Right lobe of liver (tissue), 6 donors: ENCODE results near the gene TUBGCP5. TPM values are rescaled to one million over a fixed set of nuclear protein-coding genes. Genes with fewer than 3 reads are reported as not detected.
A peak's percentile ranks its signal among the peaks of the same experiment; 100 is the strongest.
"Not testable (repeated sequence)": the region's sequence is repeated elsewhere in the genome, so short reads cannot be mapped to it uniquely, and the experiment has no call there.

Experiments used
- ATAC-seq, 4 donors: fragments of 200-7000 bp; cut with Tn5 transposase; one replicate each; pipeline ENCODE4 v1.9.1; 2020; ENCODE audit warnings: mild to moderate bottlenecking in 4 of 4, moderate library complexity in 4 of 4
- DNase-seq, 3 donors: peaks; one replicate each; pipeline ENCODE4 v3.0.0-alpha.2; 2020
- H3K27ac ChIP-seq, 3 donors: fragments of 200-600 bp; one replicate each; pipeline ENCODE4 v1.8.0; 2022
- H3K27me3 ChIP-seq, 2 donors: fragments of 200-600 bp; one replicate each; pipeline ENCODE4 v1.8.0; 2022
- H3K36me3 ChIP-seq, 4 donors: fragments of 200-600 bp; sonication (generic) in 1 of 4; one replicate each; pipeline versions ENCODE4 v1.5.1 to v1.8.0; 2017 to 2022; ENCODE audit warnings: control low read depth in 1 of 4
- H3K4me1 ChIP-seq, 4 donors: fragments of 200-600 bp; sonication (generic) in 1 of 4; one replicate each; pipeline versions ENCODE4 v1.5.1 to v1.8.0; 2017 to 2022; ENCODE audit warnings: control low read depth in 1 of 4
- H3K4me3 ChIP-seq, 3 donors: fragments of 200-600 bp; one replicate each; pipeline ENCODE4 v1.8.0; 2022
- H3K9me3 ChIP-seq, 4 donors: fragments of 200-600 bp; sonication (generic) in 1 of 4; one replicate each; pipeline versions ENCODE4 v1.5.1 to v1.8.0; 2017 to 2022; ENCODE audit warnings: control low read depth in 1 of 4
- POLR2A ChIP-seq: fragments of 450-650 bp; IDR thresholded peaks from one replicate; pipeline ENCODE4 v1.6.1; 2017; ENCODE audit warnings: antibody characterized with exemption, mild to moderate bottlenecking
- WGBS: methylation state at CpG from one replicate; pipeline ENCODE4 v1.1.6; 2018; ENCODE audit warnings: low coverage, low lambda C conversion rate; ENCODE audit not compliant: insufficient coverage; ENCODE audit errors: missing lambda C conversion rate; 5-methylcytosine and 5-hydroxymethylcytosine counted together
- intact Hi-C, 2 donors: fragments of 100-400 bp; cut with DNase I; formaldehyde crosslinking; loops; one replicate each; pipeline versions ENCODE4 v1.11.2 to v1.14.1; 2022
- total RNA-seq, 6 experiments: library from RNA; depleted of rRNA in 2 of 6; stranded (reverse); fragments of >200 nt in 2 of 6; fragmentation: NEBNext Ultra II Directional in 3 of 6; extraction: Animal tissue kit (Norgen Biotek cat#: 25700) in 3 of 6; gene quantifications; one replicate each; pipeline versions ENCODE4 v1.1.0 to v1.2.4, GENCODE V29; 2016 to 2023
- TF ChIP-seq, protein P1 (sequence below), 4 donors: fragments of 200-600 bp in 3 of 4; fragments of 450-650 bp in 1 of 4; IDR thresholded peaks; one replicate each; pipeline versions ENCODE4 v1.5.1 to v1.8.0; 2016 to 2022; ENCODE audit warnings: antibody characterized with exemption in 4 of 4, mild to moderate bottlenecking in 2 of 4
- donor health status: DM: no; HTN: yes; CAD: no.
- donor health status: DM: no; HTN: no; CAD: no.
- donor health status: DM: no; HTN: no; CAD: no.
- donor health status: DM: no; HTN: yes; CAD: no.
- donor health status: DM: no; HTN: yes; CAD: no.

The TUBGCP5 gene
- total RNA-seq, 6 experiments from 2014 or later, result 7.1 to 15.6 (median 11.0) TPM

DNA sequence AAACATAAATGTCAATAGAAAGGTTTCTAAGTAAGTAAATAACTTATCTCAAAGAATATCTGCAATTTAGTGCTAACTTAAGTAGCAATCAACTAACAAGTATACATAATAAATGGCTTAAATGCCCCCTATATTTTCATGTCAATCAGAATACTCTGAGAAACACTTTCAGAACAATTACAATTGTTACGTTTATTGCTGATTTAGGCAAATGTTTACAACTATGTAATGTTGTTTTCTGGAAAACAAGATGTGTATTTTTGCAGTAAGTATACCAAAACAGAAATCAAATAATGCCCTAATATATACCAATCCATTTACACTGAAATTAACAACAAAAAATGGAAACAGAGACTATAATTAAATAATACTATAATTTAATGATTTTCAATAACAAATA lies 13.2 kb downstream of the TUBGCP5 start:
- WGBS, result 74% methylated on average over 1 of the region's 1 CpG
- peaks cover 4 to 94% (median 43%) of the 10 kb centered on the region in 4 donors for H3K36me3 ChIP-seq

DNA sequence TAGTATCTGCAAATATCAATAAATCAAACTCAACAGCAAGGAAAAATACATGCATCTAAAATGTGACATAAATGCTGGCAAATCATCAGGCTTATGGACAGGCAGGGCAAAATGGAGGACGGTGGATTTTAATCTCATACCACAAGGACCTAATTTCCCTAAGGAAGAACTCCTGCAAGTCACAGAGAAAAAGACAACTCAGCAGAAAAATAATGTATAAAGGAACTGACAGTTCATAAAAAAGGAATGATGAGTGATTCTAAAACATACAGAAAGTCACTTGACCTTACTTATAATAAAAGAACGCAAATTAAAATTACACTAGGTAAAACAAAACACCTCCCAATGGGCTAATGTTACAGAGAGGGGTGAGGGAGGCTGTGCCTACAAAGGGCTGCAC lies 17.2 kb downstream of the TUBGCP5 start:
- WGBS, result 96% methylated on average over 2 of the region's 2 CpGs
- Histone ChIP-seq H3K27ac (no peak overlapping the region), H3K27me3 (no peaks in the 10 kb centered on the region), H3K36me3 (peaks cover 0 to 94% (median 45%) of the 10 kb centered on the region in 4 donors), H3K9me3 (no peaks in the 10 kb centered on the region), H3K4me1 (no peaks in the 10 kb centered on the region), H3K4me3 (no peak overlapping the region)
- ATAC-seq (no peak), DNase-seq (no peak)
- TF ChIP-seq, protein P1, sequence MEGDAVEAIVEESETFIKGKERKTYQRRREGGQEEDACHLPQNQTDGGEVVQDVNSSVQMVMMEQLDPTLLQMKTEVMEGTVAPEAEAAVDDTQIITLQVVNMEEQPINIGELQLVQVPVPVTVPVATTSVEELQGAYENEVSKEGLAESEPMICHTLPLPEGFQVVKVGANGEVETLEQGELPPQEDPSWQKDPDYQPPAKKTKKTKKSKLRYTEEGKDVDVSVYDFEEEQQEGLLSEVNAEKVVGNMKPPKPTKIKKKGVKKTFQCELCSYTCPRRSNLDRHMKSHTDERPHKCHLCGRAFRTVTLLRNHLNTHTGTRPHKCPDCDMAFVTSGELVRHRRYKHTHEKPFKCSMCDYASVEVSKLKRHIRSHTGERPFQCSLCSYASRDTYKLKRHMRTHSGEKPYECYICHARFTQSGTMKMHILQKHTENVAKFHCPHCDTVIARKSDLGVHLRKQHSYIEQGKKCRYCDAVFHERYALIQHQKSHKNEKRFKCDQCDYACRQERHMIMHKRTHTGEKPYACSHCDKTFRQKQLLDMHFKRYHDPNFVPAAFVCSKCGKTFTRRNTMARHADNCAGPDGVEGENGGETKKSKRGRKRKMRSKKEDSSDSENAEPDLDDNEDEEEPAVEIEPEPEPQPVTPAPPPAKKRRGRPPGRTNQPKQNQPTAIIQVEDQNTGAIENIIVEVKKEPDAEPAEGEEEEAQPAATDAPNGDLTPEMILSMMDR (IDR thresholded peaks at IDR 0.05), result no peak
- no peak for TF ChIP-seq POLR2A
- intact Hi-C loops, result no loop called here

More for the DNA sequence above, 13.2 kb downstream of the TUBGCP5 start:
- TF ChIP-seq, protein P1 (IDR thresholded peaks at IDR 0.05), result no peak
- no peak for TF ChIP-seq POLR2A
- DNase-seq (no peak), ATAC-seq (no peak)
- intact Hi-C loops, result no loop called here
- Histone ChIP-seq H3K4me3 (no peak overlapping the region), H3K9me3 (no peaks in the 10 kb centered on the region), H3K27ac (no peak overlapping the region), H3K27me3 (no peaks in the 10 kb centered on the region), H3K4me1 (no peaks in the 10 kb centered on the region)

DNA sequence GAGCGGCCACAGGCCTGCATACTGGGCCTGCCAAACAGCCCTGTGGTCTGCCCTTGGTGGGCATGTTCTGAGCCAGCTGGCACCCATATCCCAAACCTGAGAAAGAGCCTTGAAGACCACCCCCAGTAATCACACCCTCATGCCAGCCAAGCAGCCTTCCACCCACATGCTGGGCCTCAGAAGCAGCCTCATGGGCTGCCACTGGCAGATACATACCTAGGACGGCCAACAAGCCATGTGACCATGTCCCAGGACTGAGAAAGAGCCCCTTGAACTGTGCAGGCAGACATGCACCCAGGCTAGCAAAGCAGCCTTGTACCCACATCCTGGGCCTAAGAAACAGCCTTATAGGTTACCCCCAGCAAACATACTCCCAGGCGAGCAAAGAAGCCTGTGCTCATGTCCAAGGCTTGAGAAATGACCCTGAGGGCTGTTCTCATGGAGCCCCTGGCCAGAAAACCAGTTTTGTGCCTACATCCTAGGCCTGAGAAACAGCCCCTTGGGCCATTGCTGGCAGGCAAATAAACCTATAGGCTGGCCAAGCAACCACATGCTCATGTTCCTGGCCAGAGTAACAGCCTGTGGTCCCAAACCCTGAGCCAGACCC lies 24.9 kb downstream of the TUBGCP5 start:
- H3K4me1 ChIP-seq, result no peaks in the 10 kb centered on the region
- TF ChIP-seq, protein P1 (IDR thresholded peaks at IDR 0.05), result no peak
- no peak for TF ChIP-seq POLR2A

DNA sequence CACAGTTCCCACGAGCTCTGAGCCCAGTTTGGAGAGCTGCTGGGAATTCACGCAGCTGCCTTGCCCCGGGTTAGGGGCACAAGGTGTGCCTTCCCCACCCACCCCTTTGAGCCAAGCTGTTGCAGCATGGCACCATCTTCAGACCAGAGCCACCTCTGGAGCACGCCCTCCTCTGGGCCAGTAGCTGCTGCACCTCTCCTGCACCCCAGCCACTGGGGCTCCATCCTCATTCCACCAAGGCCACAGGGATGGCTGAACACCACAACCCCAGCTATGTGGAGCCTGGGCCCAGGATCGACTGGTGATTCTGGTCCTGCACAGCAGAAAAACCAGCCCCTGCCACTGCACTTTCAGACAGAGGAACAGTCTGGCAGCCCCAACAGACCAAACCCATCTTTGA lies 25.7 kb downstream of the TUBGCP5 start:
- Histone ChIP-seq H3K9me3 (no peaks in the 10 kb centered on the region), H3K4me1 (no peaks in the 10 kb centered on the region), H3K4me3 (no peak overlapping the region), H3K36me3 (peaks cover 0 to 59% (median 27%) of the 10 kb centered on the region in 4 donors), H3K27ac (no peak overlapping the region), H3K27me3 (no peaks in the 10 kb centered on the region)
- TF ChIP-seq, protein P1 (IDR thresholded peaks at IDR 0.05), result no peak
- no peak for TF ChIP-seq POLR2A
- WGBS, result no CpG with 5 or more reads among the region's 5 CpGs
- DNase-seq, result no peak
- ATAC-seq, result peak in 1 of 4 donors; percentile 13
- intact Hi-C loops, result no loop called here

More for the DNA sequence above, 24.9 kb downstream of the TUBGCP5 start:
- WGBS, result no CpG with 5 or more reads among the region's 3 CpGs
- H3K36me3 ChIP-seq, result peaks cover 0 to 59% (median 30%) of the 10 kb centered on the region in 4 donors
- no peak overlapping the region for H3K27ac ChIP-seq
- H3K9me3 ChIP-seq, result no peaks in the 10 kb centered on the region
- intact Hi-C loops, result no loop called here
- ATAC-seq (peak in 1 of 4 donors; percentile 17), DNase-seq (no peak)
- no peak overlapping the region for H3K4me3 ChIP-seq
- H3K27me3 ChIP-seq, result no peaks in the 10 kb centered on the region

DNA sequence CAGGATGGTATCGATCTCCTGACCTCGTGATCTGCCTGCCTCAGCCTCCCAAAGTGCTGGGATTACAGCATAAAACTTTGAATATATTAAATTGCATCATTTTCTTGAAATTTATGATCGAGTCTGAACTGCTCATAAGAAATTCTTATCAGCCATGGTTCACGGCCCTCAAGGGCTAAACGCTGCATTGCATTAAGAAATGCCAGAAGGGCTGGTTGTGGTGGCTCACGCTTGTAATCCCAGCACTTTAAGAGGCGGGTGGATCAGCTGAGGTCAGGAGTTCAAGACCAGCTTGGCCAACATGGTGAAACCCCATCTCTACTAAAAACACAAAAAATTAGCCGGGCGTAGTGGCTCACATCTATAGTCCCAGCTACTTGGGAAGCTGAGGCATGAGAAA lies 26.8 kb downstream of the TUBGCP5 start:
- H3K27me3 ChIP-seq, H3K4me1 ChIP-seq, H3K4me3 ChIP-seq, DNase-seq, ATAC-seq, H3K27ac ChIP-seq, intact Hi-C loops, H3K9me3 ChIP-seq: not testable (repeated sequence)
- 100% methylated on average over 7 of the region's 9 CpGs for WGBS
- H3K36me3 ChIP-seq, result peaks cover 0 to 59% (median 26%) of the 10 kb centered on the region in 4 donors
